Measurements from ENCODE around the gene HSFY2.
"Not testable (repeated sequence)": the region's sequence is repeated elsewhere in the genome, so short reads cannot be mapped to it uniquely, and the experiment has no call there.

HSFY2 gene, protein sequence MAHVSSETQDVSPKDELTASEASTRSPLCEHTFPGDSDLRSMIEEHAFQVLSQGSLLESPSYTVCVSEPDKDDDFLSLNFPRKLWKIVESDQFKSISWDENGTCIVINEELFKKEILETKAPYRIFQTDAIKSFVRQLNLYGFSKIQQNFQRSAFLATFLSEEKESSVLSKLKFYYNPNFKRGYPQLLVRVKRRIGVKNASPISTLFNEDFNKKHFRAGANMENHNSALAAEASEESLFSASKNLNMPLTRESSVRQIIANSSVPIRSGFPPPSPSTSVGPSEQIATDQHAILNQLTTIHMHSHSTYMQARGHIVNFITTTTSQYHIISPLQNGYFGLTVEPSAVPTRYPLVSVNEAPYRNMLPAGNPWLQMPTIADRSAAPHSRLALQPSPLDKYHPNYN

DNA sequence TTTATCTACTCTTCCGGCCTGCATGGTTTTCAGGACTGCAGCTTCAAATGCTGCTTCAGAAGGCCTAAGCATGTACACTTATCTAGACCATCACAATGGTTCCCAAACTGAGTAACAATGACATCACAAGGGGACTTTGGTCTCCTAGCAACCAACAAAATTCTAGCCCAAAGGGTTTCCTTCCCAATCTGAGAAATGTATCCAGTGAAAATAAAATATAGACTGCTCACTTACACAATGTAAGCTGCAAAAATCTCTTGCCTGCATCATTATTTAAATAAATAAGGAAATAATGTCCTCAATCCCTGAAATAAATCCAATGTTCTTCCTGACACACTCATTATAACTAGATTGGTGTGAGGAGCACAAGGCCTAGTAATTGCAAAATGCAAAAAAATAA, at the start of gene HSFY2:
Gene HSFY2, minus strand, starts transcription at position 101 of the 400 bp plus-strand sequence. CDS start 117 bp downstream, outside the sequence.
- not testable (repeated sequence) for DNase-seq

DNA sequence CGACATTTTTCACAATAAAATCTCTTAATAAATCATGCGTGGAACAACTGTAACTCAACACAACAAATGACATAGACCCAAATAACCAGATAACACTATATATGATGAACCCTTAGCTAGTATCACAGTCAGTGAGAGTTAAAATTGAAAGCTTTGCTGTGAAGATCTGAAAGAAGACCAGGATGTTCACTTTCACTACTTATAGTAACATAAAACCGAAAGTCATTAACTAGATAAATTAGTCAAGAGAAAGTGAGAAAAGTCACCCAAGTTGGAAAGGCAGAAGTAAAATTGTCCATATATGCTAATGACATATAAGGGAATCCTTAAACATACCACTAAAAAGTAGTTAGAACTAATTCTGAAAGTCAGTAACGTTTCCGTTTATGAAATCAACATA, 42.2 kb upstream of the HSFY2 start:
- DNase-seq: not testable (repeated sequence)

DNA sequence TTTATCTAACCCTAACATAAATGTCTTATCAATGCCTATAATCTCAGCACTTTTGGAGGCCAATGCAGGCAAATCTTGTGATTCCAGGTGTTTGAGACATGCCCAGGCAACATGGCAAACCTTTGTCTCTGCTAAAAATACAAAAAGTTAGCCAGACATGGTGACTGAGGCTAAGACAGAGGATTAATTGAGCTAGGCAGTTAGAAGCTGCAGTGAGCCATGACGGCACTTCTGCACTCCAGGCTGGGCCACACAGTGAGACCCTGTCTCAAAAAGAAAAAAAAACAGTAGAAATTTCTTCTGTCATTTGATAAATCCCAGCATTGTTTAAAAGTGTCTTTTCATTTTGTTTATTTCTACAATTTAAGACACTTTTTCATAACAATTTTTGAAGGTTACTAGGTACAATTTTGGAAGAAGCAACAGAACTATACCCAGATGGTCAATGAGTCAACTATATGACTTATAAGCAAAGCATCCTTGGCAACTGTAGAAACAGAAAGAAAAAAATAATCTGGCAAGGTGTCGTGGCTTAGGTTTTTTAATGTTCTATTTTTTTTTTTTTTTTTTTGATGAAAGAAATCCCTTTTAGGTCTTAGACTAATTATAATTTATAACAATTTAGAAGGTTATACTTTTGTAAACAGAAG, 15.3 kb upstream of the HSFY2 start:
- not testable (repeated sequence) for DNase-seq

DNA sequence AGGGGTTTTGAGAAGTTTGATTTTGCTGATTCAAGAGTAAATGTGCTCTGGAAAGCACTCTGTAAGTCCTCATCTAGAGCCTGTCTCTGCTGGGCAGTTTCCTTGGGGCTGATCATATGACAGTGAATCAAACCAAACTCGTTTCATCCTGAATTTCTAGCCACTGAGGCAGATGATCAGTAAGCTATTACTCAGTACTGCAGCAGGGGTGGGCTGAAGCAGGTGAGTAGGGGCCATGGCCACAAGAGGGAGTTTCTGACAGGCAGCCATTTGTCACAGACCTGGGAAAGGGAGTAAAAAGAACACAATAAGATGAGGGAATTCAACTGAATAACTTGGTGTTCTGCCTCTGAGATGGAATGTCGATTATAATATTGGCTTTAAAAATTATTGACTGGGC, 19.5 kb downstream of the HSFY2 start:
- DNase-seq: not testable (repeated sequence)

DNA sequence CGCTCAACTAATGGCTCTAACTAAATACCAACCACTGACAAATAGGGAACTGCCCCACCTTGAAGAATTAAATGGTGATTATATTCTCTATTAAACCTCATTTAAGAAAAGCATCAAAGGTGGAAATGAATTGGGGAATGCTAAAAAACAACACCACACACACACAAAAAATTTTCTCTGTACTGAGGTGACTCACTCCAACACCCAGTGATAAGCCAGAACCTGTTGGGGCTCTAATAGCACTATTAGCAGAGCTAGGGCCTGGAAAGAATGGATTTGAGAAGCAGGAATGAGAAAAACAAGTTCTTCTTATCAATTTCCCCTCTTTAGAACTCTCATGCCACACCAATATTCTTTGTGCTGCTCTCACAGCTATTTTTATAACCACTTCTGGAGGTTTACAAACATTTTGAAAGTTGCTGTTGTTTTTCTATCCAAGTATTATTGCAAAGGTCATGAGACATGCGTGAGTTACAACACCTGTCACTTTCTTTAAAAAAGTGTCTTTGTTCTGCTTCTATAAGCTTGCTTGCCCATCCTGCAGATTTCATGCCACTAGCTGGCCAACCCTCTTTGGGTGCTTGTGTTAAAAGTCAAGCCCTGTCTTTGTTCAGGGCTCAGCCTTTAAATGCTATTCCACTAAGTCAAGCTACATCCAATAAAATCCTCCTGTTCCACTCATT, 20.3 kb downstream of the HSFY2 start:
- DNase-seq: not testable (repeated sequence)

DNA sequence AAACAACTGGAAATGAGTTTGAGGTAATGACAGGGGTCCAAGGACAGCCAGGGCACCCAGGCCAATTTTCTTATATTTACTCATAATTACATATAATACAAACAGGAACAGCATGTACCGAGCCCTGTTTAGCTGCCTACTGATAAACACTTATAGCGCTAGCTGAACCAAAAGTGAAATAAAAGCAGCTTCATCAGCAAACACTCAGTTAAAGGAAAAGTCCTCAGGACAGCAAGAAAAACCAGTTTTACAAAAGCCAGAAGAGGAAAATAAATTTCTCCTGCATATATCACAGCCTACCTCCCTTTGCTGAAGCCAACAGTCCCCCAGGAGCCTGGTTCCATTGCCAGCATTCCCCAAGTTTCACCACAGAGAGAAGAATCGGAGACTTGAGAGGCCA, 49.8 kb downstream of the HSFY2 start:
- not testable (repeated sequence) for DNase-seq

All from nucleus accumbens (tissue), 56 donors.